ENCODE data around the gene MEGF11.

DNA sequence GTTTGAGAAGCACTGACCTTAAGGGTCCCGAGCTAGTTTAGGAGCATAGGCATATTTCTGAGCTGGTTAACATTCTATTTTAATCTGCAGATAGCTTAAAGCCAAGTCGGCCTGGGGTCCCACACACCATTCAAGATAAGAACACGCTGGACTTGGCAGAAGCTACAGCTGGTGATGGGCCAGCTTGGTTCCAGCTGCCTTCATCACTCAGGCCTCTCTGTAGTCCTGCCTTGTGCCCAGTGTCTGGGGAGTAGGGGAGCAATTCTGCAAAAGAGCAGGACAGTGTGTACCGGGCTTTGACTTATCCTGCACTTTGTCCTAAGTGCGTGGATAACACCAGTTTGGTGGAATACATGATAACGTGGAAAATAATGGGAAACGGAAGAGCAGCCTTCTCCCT lies 164.5 kb downstream of the MEGF11 start:
- TF ChIP-seq ZFP30 (CRISPR knock-in tag; IDR thresholded peaks at IDR 0.05) (no peak), CSDC2 (CRISPR knock-in tag; IDR thresholded peaks at IDR 0.05) (no peak), TOX (CRISPR knock-in tag; IDR thresholded peaks at IDR 0.05; ENCODE audit: borderline replicate concordance) (no peak), ARNTL (CRISPR knock-in tag; IDR thresholded peaks at IDR 0.05; ENCODE audit: borderline replicate concordance, low read depth) (no peak), TCF4 (CRISPR knock-in tag; IDR thresholded peaks at IDR 0.05; ENCODE audit: borderline replicate concordance) (no peak), ZFP3 (CRISPR knock-in tag; IDR thresholded peaks at IDR 0.05) (no peak), BACH2 (CRISPR knock-in tag; IDR thresholded peaks at IDR 0.05; ENCODE audit: borderline replicate concordance) (no peak), POU6F1 (CRISPR knock-in tag; IDR thresholded peaks at IDR 0.05; ENCODE audit: borderline replicate concordance, low read depth) (no peak)
- TF ChIP-seq, protein P1, sequence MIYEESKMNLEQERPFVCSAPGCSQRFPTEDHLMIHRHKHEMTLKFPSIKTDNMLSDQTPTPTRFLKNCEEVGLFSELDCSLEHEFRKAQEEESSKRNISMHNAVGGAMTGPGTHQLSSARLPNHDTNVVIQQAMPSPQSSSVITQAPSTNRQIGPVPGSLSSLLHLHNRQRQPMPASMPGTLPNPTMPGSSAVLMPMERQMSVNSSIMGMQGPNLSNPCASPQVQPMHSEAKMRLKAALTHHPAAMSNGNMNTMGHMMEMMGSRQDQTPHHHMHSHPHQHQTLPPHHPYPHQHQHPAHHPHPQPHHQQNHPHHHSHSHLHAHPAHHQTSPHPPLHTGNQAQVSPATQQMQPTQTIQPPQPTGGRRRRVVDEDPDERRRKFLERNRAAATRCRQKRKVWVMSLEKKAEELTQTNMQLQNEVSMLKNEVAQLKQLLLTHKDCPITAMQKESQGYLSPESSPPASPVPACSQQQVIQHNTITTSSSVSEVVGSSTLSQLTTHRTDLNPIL (CRISPR knock-in tag; IDR thresholded peaks at IDR 0.05; ENCODE audit: low read depth) = no peak
- TF ChIP-seq, protein P2, sequence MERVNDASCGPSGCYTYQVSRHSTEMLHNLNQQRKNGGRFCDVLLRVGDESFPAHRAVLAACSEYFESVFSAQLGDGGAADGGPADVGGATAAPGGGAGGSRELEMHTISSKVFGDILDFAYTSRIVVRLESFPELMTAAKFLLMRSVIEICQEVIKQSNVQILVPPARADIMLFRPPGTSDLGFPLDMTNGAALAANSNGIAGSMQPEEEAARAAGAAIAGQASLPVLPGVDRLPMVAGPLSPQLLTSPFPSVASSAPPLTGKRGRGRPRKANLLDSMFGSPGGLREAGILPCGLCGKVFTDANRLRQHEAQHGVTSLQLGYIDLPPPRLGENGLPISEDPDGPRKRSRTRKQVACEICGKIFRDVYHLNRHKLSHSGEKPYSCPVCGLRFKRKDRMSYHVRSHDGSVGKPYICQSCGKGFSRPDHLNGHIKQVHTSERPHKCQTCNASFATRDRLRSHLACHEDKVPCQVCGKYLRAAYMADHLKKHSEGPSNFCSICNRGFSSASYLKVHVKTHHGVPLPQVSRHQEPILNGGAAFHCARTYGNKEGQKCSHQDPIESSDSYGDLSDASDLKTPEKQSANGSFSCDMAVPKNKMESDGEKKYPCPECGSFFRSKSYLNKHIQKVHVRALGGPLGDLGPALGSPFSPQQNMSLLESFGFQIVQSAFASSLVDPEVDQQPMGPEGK (CRISPR knock-in tag; IDR thresholded peaks at IDR 0.05; ENCODE audit: borderline replicate concordance) = no peak
